Measurements from ENCODE around the gene FGF14. TPM values are rescaled to one million over a fixed set of nuclear protein-coding genes. Genes with fewer than 3 reads are reported as not detected.

Gene FGF14
- polyA plus RNA-seq, 1 donor (not counting 4 experiments of a cell fraction or from before 2014, with no cell fraction given) = 0.09 TPM

DNA sequence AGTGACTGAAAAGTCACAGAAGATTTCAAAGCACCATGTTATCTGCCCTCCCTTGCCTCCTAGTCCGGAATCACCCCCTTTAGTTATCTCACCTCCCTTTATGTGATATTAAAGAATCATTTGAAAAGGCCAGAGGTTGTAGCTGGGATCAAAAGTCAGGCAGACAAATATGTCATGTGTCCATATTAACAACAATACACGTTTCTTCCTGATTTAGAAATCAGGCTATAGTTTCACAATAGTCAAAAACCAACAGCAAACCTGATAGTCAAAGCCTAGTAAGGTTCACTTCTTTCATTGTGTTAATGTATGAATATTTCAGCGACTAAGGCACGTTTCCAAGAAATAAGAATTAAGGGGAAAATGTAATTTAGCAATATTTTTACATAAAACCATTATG, 622.7 kb downstream of the FGF14 start:
- H3K9me3 ChIP-seq (ENCODE audit: control insufficient read depth, low read depth, low read length) = no peaks in the 10 kb centered on the region
- no peak overlapping the region for H3K4me3 ChIP-seq (ENCODE audit: control insufficient read depth in 2 of 3, extremely low read depth in 1 of 3, insufficient read depth in 2 of 3, low read depth in 1 of 3, low read length in 3 of 3)
- no peak for DNase-seq (ENCODE audit: low read depth, low spot score)

GRCh38 chr13:101775267-101775666, 626.6 kb downstream of the FGF14 start:
- H3K9ac ChIP-seq (ENCODE audit: control insufficient read depth, extremely low read depth, insufficient read depth, low read length) = no peak overlapping the region
- no peak overlapping the region for H3K4me2 ChIP-seq (ENCODE audit: control insufficient read depth, extremely low read depth, insufficient read depth, low read depth, low read length)
- DNase-seq (ENCODE audit: low read depth, low spot score) (no peak), FAIRE-seq (no peak)
- no peaks in the 10 kb centered on the region for H3K36me3 ChIP-seq (ENCODE audit: control insufficient read depth in 2 of 2, extremely low read depth in 1 of 2, insufficient read depth in 2 of 2, low read length in 2 of 2)
- dilution Hi-C loops (cut with MboI; ENCODE audit: extremely low pct_ligation_motif_present, low sequenced_read_pairs) = no loop called here
- H2AFZ ChIP-seq (ENCODE audit: control insufficient read depth, low read length) = no peak overlapping the region
- TF ChIP-seq, protein P1, sequence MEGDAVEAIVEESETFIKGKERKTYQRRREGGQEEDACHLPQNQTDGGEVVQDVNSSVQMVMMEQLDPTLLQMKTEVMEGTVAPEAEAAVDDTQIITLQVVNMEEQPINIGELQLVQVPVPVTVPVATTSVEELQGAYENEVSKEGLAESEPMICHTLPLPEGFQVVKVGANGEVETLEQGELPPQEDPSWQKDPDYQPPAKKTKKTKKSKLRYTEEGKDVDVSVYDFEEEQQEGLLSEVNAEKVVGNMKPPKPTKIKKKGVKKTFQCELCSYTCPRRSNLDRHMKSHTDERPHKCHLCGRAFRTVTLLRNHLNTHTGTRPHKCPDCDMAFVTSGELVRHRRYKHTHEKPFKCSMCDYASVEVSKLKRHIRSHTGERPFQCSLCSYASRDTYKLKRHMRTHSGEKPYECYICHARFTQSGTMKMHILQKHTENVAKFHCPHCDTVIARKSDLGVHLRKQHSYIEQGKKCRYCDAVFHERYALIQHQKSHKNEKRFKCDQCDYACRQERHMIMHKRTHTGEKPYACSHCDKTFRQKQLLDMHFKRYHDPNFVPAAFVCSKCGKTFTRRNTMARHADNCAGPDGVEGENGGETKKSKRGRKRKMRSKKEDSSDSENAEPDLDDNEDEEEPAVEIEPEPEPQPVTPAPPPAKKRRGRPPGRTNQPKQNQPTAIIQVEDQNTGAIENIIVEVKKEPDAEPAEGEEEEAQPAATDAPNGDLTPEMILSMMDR (optimal IDR thresholded peaks at IDR 0.05 in 1 of 3, IDR thresholded peaks at IDR 0.05 in 1 of 3, conservative IDR thresholded peaks at IDR 0.05 in 1 of 3; ENCODE audit: extremely low read depth in 1 of 3, insufficient read depth in 2 of 3, low read length in 3 of 3) = no peak
- no peak for TF ChIP-seq EZH2 (IDR thresholded peaks at IDR 0.05; ENCODE audit: low read length)
- H3K79me2 ChIP-seq (ENCODE audit: control insufficient read depth, insufficient read depth, low read length) = no peaks in the 10 kb centered on the region
- no peaks in the 10 kb centered on the region for H3K9me1 ChIP-seq (ENCODE audit: control insufficient read depth, extremely low read depth, insufficient read depth, low read length)
- no peak overlapping the region for H3K27ac ChIP-seq (ENCODE audit: control insufficient read depth, insufficient read depth, low read length)
- H3K9me3 ChIP-seq (ENCODE audit: control insufficient read depth, low read depth, low read length) = no peaks in the 10 kb centered on the region
- H3K4me3 ChIP-seq (ENCODE audit: control insufficient read depth in 2 of 3, extremely low read depth in 1 of 3, insufficient read depth in 2 of 3, low read depth in 1 of 3, low read length in 3 of 3) = no peak overlapping the region
- no peaks in the 10 kb centered on the region for H3K4me1 ChIP-seq (ENCODE audit: control insufficient read depth, extremely low read depth, insufficient read depth, low read length)
- no peaks in the 10 kb centered on the region for H4K20me1 ChIP-seq (ENCODE audit: control insufficient read depth, extremely low read depth, insufficient read depth, low read length)
- no peaks in the 10 kb centered on the region for H3K27me3 ChIP-seq (ENCODE audit: control insufficient read depth, extremely low read depth, insufficient read depth, low read length)

More for the DNA sequence above, 622.7 kb downstream of the FGF14 start:
- dilution Hi-C loops (cut with MboI; ENCODE audit: extremely low pct_ligation_motif_present, low sequenced_read_pairs) = no loop called here
- no peak for FAIRE-seq
- Histone ChIP-seq H2AFZ (ENCODE audit: control insufficient read depth, low read length) (no peak overlapping the region), H3K36me3 (ENCODE audit: control insufficient read depth in 2 of 2, extremely low read depth in 1 of 2, insufficient read depth in 2 of 2, low read length in 2 of 2) (no peaks in the 10 kb centered on the region), H3K4me1 (ENCODE audit: control insufficient read depth, extremely low read depth, insufficient read depth, low read length) (no peaks in the 10 kb centered on the region), H3K9ac (ENCODE audit: control insufficient read depth, extremely low read depth, insufficient read depth, low read length) (no peak overlapping the region), H3K27ac (ENCODE audit: control insufficient read depth, insufficient read depth, low read length) (no peak overlapping the region), H3K9me1 (ENCODE audit: control insufficient read depth, extremely low read depth, insufficient read depth, low read length) (no peaks in the 10 kb centered on the region), H3K27me3 (ENCODE audit: control insufficient read depth, extremely low read depth, insufficient read depth, low read length) (no peaks in the 10 kb centered on the region), H3K4me2 (ENCODE audit: control insufficient read depth, extremely low read depth, insufficient read depth, low read depth, low read length) (no peak overlapping the region), H4K20me1 (ENCODE audit: control insufficient read depth, extremely low read depth, insufficient read depth, low read length) (no peaks in the 10 kb centered on the region), H3K79me2 (ENCODE audit: control insufficient read depth, insufficient read depth, low read length) (no peaks in the 10 kb centered on the region)
- TF ChIP-seq EZH2 (IDR thresholded peaks at IDR 0.05; ENCODE audit: low read length) = no peak
- TF ChIP-seq, protein P1 (optimal IDR thresholded peaks at IDR 0.05 in 1 of 3, IDR thresholded peaks at IDR 0.05 in 1 of 3, conservative IDR thresholded peaks at IDR 0.05 in 1 of 3; ENCODE audit: extremely low read depth in 1 of 3, insufficient read depth in 2 of 3, low read length in 3 of 3) = no peak

All from keratinocyte (primary cell).